GM12875 (cell line): ENCODE measurements around the gene SEZ6L.

ENCODE experiments used
- H3K4me3 ChIP-seq: one replicate; pipeline ENCODE4 v1.5.1; 2011; ENCODE audit warnings: low read depth, low read length, control low read depth
- TF ChIP-seq, protein P1 (sequence below): IDR thresholded peaks from 2 replicates; pipeline ENCODE4 v1.5.1; 2011; ENCODE audit warnings: low read depth, mild to moderate bottlenecking, control low read depth, inconsistent platforms, low read length, moderate library complexity, borderline replicate concordance; ENCODE audit not compliant: insufficient read depth

The SEZ6L gene

DNA sequence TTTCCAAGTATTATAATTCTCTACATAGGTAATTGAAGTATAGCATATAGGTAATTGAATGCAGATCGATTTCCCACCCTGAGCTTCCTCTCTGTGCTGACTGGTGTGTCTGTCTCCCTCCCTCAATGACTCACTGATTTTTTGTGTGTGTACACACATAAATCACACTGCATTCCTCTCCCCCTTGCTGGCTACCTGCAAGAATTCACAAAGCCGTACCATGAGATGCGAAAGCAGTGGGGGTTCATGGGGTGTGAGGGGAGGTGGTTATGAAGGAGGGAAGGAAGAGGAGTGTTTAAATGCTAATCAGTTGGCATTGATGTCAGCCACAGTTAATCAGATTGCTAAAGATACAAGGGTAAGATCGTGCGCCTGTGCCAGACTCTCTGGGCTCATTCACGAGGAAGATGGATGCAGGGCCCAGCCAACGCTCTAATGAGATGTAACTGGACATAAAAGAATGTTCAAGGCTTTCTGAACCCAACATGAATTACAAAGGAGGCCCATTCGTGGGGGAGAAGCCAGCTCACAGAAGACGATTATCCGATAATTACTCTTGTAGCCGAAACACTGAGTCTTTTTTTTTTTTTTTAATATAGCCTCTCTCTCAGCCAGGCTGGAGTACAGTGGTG lies 107.4 kb downstream of the SEZ6L start:
- TF ChIP-seq, protein P1, sequence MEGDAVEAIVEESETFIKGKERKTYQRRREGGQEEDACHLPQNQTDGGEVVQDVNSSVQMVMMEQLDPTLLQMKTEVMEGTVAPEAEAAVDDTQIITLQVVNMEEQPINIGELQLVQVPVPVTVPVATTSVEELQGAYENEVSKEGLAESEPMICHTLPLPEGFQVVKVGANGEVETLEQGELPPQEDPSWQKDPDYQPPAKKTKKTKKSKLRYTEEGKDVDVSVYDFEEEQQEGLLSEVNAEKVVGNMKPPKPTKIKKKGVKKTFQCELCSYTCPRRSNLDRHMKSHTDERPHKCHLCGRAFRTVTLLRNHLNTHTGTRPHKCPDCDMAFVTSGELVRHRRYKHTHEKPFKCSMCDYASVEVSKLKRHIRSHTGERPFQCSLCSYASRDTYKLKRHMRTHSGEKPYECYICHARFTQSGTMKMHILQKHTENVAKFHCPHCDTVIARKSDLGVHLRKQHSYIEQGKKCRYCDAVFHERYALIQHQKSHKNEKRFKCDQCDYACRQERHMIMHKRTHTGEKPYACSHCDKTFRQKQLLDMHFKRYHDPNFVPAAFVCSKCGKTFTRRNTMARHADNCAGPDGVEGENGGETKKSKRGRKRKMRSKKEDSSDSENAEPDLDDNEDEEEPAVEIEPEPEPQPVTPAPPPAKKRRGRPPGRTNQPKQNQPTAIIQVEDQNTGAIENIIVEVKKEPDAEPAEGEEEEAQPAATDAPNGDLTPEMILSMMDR = no peak
- no peak overlapping the region for H3K4me3 ChIP-seq

DNA sequence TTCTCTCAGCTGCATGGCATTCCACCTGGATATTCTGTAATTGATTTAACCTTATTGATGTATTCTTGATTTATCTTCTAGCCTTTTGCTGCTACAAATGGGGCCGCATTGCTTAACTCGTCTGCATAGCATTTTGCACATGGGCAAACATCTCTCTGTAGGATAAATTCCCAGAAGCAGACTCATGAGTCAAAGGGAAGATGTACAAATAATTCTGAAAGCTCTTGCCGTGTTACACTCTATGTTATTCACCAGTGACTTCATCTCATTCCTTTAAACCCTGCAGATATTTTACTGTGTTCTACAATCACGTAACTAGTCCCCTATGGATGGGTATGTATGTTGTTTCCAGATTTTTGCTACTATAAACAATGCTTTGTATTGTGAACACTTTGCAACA lies 112.7 kb downstream of the SEZ6L start:
- no peak overlapping the region for H3K4me3 ChIP-seq
- TF ChIP-seq, protein P1 = no peak

DNA sequence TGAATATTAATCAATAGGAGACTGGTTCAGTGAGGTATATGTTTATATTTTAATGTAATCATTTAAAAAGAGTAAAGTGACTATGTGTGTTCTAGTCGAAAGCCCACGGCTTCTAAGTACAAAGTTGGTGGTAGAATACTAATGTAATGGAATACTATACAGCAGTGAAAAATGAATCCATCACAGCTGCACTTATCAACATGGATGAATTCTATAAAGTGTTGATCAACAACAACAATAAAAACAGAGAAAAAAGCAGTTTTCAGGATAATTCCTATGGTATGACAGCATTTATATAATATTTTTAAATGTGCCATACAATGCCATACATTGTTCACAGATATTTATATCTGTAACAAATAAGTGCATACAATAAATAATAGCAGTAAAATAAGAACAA lies 114.1 kb downstream of the SEZ6L start:
- no peak overlapping the region for H3K4me3 ChIP-seq
- TF ChIP-seq, protein P1 = no peak

DNA sequence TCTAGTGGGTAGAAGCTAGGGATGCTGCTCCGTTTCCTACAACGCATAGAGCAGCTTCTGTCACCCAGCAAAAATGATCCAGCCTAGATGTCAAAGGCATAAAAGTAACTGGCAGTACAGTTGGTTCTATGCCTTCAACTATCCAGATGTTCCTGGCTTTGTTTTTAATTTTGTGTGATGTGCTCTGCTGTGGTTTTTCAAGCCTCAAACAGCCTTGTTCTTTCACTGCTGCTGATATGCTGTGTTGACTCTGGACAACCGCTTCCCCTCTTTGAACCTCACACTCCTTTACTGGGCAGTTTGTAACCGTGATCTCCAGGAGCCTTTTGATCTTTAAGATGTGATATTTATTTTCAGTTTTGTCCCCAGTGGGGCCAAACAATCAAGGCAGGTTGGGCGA lies 116.4 kb downstream of the SEZ6L start:
- no peak overlapping the region for H3K4me3 ChIP-seq
- TF ChIP-seq, protein P1 = no peak

DNA sequence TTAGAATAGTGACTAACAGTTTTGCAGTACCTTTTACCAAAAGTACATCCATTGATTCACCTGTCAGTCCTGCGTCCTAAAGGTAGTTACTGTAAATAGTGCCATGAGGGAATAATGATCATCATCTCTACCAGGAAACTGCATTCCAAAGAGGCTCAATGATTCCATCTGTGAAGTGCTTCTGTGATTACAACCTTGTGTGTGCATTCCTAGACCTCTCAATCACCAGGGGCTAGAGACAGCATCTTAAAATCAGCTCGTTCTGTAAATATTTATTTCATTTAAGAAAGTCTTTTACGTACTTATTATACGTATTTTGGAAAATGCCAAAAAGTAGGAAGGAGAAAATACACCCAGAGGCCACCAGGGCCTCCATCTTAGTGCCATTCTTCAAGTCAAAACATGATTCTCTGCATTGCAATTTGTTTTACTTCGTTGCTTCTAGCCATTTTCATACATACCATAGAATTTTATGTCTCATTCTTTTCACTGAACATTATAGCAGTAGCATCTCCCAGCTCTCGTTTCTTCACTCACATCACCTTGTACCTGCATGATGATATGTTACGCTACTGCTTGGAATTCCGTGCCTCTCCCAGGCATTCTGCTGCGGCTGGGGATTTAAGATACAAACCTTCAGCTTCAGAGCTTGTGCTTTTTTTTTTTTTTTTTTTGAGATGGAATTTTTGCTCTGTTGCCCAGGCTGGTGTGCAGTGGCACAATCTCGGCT lies 117.0 kb downstream of the SEZ6L start:
- no peak overlapping the region for H3K4me3 ChIP-seq
- TF ChIP-seq, protein P1 = no peak

DNA sequence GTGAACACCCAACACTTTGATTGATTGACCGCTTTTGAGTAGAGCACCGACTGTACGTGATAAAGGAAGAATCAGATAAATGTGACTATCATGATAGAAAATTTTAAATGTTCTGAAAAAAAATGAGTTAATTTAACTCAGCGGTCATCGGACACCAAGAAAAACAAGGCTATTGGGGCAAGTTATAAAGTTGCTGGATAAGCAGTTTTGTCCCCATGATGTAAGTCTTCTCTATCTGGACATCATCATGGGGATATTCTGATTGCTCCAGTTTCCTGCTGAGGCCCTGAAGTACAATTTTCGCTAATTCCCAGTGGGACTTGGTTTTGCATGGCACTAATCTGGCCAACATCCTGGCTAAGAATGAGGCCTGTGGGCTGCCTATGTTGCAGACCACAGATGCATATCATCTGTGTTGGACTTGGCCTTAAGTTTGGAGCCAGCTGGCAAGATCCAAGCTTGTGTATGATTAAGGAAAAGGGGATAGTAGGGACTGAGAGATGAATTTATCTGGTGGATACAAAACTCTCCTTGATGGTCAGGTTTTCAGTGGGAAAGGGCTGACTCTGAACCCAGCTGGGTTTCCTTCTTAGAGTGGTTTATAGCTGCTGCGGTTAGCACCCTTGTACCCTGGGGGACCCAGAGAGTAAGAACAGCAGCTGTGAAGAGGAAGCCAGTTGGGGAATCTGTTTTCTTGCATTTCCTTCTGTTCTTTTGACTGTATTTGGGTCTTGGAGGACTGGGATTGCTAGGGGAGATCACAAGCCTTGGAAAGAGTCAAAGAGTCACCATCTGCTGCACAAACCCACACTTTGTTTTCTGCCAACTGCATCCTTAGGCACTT lies 118.3 kb downstream of the SEZ6L start:
- no peak overlapping the region for H3K4me3 ChIP-seq
- TF ChIP-seq, protein P1 = no peak
